ENCODE measurements around the gene CYB5D1.

GRCh38 chr17:7845359-7846062, 12.3 kb upstream of the CYB5D1 start:
- no peak for TF ChIP-seq POLR2A (IDR thresholded peaks at IDR 0.05)
- TF ChIP-seq CTCF (IDR thresholded peaks at IDR 0.05), result no peak
